ENCODE data around the gene PDZD4. TPM values are rescaled to one million over a fixed set of nuclear protein-coding genes. Genes with fewer than 3 reads are reported as not detected.
A peak's percentile ranks its signal among the peaks of the same experiment; 100 is the strongest.

PDZD4 gene
- total RNA-seq, 1 donor, result under 0.01 TPM

DNA sequence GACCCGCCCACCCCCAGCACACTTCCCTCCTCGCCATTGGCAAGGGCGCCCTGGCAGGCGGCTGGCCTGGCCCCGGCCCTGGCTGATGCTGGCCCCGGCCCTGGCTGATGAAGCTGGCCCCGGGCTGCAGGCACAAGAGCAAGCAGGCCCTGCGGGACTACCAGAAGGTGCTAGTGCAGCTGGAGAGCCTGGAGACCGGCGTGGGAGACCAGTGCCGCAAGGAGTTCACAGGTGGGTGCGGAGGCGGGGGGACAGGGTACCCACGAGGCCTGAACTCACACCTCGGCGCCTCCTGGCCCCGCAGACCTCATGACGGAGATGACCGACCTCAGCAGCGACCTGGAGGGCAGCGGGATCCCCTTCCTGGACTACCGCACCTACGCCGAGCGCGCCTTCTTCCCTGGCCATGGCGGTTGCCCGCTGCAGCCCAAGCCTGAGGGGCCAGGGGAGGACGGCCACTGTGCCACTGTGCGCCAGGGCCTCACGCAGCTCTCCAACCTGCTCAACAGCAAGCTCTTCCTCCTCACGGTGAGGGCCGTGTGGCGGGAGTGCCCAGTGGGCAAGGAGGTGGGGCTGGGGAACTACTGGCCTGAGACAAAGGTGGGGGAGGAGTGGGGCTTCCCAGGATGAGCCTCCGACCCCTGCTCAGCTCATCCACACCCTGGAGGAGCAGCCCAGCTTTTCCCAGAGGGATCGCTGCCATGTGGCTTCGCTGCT, 55.6 kb downstream of the PDZD4 start:
- Histone ChIP-seq H2AFZ (ENCODE audit: low read length) (no peak overlapping the region), H3K9me3 (ENCODE audit: low read depth, low read length) (no peaks in the 10 kb centered on the region), H3K27me3 (ENCODE audit: insufficient read depth, low read length) (no peaks in the 10 kb centered on the region), H4K20me1 (ENCODE audit: insufficient read depth, low read length) (no peaks in the 10 kb centered on the region), H3K4me1 (ENCODE audit: insufficient read depth, low read length) (no peaks in the 10 kb centered on the region), H3K79me2 (ENCODE audit: insufficient read depth, low read length) (no peaks in the 10 kb centered on the region), H3K4me3 (ENCODE audit: insufficient read depth, low read length) (no peak overlapping the region), H3K27ac (ENCODE audit: low read depth, low read length) (no peak overlapping the region), H3K4me2 (ENCODE audit: insufficient read depth, low read length) (no peak overlapping the region), H3K36me3 (ENCODE audit: insufficient read depth, low read length) (no peaks in the 10 kb centered on the region)
- peak; percentile 85 for DNase-seq (ENCODE audit: insufficient read length, low spot score, missing footprints)
- TF ChIP-seq CTCF (IDR thresholded peaks at IDR 0.05; ENCODE audit: extremely low read depth, low read depth, low read length), result no peak

GRCh38 chrX:153773741-153774575, 56.4 kb downstream of the PDZD4 start:
- Histone ChIP-seq H3K4me3 (ENCODE audit: insufficient read depth, low read length) (no peak overlapping the region), H4K20me1 (ENCODE audit: insufficient read depth, low read length) (no peaks in the 10 kb centered on the region), H2AFZ (ENCODE audit: low read length) (no peak overlapping the region), H3K9me3 (ENCODE audit: low read depth, low read length) (no peaks in the 10 kb centered on the region), H3K79me2 (ENCODE audit: insufficient read depth, low read length) (no peaks in the 10 kb centered on the region), H3K4me1 (ENCODE audit: insufficient read depth, low read length) (no peaks in the 10 kb centered on the region), H3K27ac (ENCODE audit: low read depth, low read length) (no peak overlapping the region), H3K4me2 (ENCODE audit: insufficient read depth, low read length) (no peak overlapping the region), H3K36me3 (ENCODE audit: insufficient read depth, low read length) (no peaks in the 10 kb centered on the region), H3K27me3 (ENCODE audit: insufficient read depth, low read length) (no peaks in the 10 kb centered on the region)
- peak; percentile 89 for DNase-seq (ENCODE audit: insufficient read length, low spot score, missing footprints)
- no peak for TF ChIP-seq CTCF (IDR thresholded peaks at IDR 0.05; ENCODE audit: extremely low read depth, low read depth, low read length)

- Histone ChIP-seq H3K79me2 (ENCODE audit: insufficient read depth, low read length) (no peaks in the 10 kb centered on the region), H3K4me2 (ENCODE audit: insufficient read depth, low read length) (no peak overlapping the region), H3K36me3 (ENCODE audit: insufficient read depth, low read length) (no peaks in the 10 kb centered on the region), H3K4me1 (ENCODE audit: insufficient read depth, low read length) (no peaks in the 10 kb centered on the region), H3K4me3 (ENCODE audit: insufficient read depth, low read length) (no peak overlapping the region), H2AFZ (ENCODE audit: low read length) (no peak overlapping the region), H3K9me3 (ENCODE audit: low read depth, low read length) (no peaks in the 10 kb centered on the region), H3K27ac (ENCODE audit: low read depth, low read length) (no peak overlapping the region), H4K20me1 (ENCODE audit: insufficient read depth, low read length) (no peaks in the 10 kb centered on the region), H3K27me3 (ENCODE audit: insufficient read depth, low read length) (no peaks in the 10 kb centered on the region)
- peak; percentile 78 for DNase-seq (ENCODE audit: insufficient read length, low spot score, missing footprints)
- TF ChIP-seq CTCF (IDR thresholded peaks at IDR 0.05; ENCODE audit: extremely low read depth, low read depth, low read length), result no peak
Observed at GRCh38 chrX:153773218-153773611, 57.1 kb downstream of the PDZD4 start.

Measured in osteoblast (primary cell).